Measurements from ENCODE around the gene CACHD1. TPM values are rescaled to one million over a fixed set of nuclear protein-coding genes. Genes with fewer than 3 reads are reported as not detected.

The CACHD1 gene
- total and polyA plus RNA-seq, 3 donors from 2014 or later: 7.4 to 10.3 (median 8.3) TPM

GRCh38 chr1:64572222-64572900, 102.4 kb downstream of the CACHD1 start:
- no peak overlapping the region for H3K27ac ChIP-seq
- no peaks in the 10 kb centered on the region for H3K9me3 ChIP-seq
- H3K36me3 ChIP-seq (ENCODE audit: low read depth, missing control alignments): no peaks in the 10 kb centered on the region
- DNase-seq: no peak
- 60 to 68% methylated on average over 5 of the region's 5 CpGs for WGBS, 2 donors
- TF ChIP-seq CTCF (IDR thresholded peaks at IDR 0.05) (no peak), POLR2A (IDR thresholded peaks at IDR 0.05) (no peak)
- H3K27me3 ChIP-seq: no peaks in the 10 kb centered on the region
- intact Hi-C loops (cut with DNase I; ENCODE audit: low total_unique reads): no loop called here
- H3K4me3 ChIP-seq: no peak overlapping the region
- peaks cover 5% of the 10 kb centered on the region for H3K4me1 ChIP-seq

DNA sequence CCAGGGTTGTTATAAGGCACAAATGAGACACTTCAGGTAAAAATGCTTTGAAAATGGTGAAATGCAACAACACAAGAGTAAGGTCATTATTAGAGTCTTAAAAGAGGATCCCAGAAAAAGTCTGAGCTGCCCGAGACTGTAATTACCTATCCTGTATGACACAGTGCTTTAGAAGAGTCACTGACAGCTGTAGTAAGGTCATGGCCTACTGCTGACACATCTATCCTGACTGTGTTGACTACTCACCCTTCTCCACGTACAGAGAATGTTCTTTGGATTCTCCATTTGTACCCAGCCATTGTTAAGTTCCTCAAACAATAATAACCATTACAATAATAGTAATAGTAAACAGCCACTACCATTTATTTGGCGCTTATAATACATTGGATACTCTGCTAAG, 104.4 kb downstream of the CACHD1 start:
- Histone ChIP-seq H3K4me3 (no peak overlapping the region), H3K36me3 (ENCODE audit: low read depth, missing control alignments) (no peaks in the 10 kb centered on the region), H3K9me3 (no peaks in the 10 kb centered on the region), H3K4me1 (peaks cover 5% of the 10 kb centered on the region), H3K27me3 (no peaks in the 10 kb centered on the region), H3K27ac (no peak overlapping the region)
- WGBS, 2 donors: 90 to 96% methylated on average over 3 of the region's 3 CpGs
- TF ChIP-seq CTCF (IDR thresholded peaks at IDR 0.05) (no peak), POLR2A (IDR thresholded peaks at IDR 0.05) (no peak)
- intact Hi-C loops (cut with DNase I; ENCODE audit: low total_unique reads): no loop called here
- DNase-seq: no peak

GRCh38 chr1:64575881-64576676, 106.2 kb downstream of the CACHD1 start:
- Histone ChIP-seq H3K9me3 (no peaks in the 10 kb centered on the region), H3K4me1 (peaks cover 2% of the 10 kb centered on the region), H3K36me3 (ENCODE audit: low read depth, missing control alignments) (no peaks in the 10 kb centered on the region), H3K27ac (no peak overlapping the region), H3K27me3 (no peaks in the 10 kb centered on the region), H3K4me3 (no peak overlapping the region)
- TF ChIP-seq POLR2A (IDR thresholded peaks at IDR 0.05) (no peak), CTCF (IDR thresholded peaks at IDR 0.05) (no peak)
- 93% methylated on average over 11 of the region's 11 CpGs for WGBS, 2 donors
- intact Hi-C loops (cut with DNase I; ENCODE audit: low total_unique reads): no loop called here
- DNase-seq: no peak

DNA sequence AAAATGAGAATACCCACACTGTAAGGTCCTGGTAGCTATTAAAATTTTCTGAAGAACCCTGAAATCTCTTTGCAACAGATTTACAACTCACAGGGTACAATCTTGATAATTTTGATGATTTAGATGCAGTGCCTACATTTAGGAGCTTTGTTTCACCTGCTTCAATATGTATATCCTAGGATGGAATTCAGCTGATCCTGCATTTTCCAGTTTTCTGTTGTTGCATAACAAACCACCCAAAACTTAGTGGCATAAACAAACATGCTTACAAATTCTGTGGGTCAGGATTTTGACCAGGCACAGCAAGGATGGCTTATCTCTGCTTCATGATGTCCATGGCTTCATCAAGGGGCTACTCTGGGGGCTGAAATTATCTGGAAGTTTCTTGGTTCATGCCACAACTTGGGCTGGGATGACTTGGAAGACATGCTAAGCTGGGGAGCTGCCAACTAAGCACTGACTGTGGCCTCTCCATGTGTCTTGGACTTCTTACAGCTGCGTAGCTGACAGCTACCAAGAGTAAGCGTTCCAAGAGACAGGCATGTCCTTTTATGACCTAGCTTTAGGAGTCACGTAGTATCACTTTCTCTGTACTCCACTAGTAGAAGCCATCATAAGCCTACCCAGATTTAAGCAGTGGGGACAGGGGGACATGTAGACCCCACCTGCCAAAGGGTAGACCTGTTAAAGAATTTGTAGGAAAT, 108.5 kb downstream of the CACHD1 start:
- Histone ChIP-seq H3K4me1 (no peaks in the 10 kb centered on the region), H3K4me3 (no peak overlapping the region), H3K27me3 (no peaks in the 10 kb centered on the region), H3K36me3 (ENCODE audit: low read depth, missing control alignments) (no peaks in the 10 kb centered on the region), H3K27ac (no peak overlapping the region), H3K9me3 (no peaks in the 10 kb centered on the region)
- TF ChIP-seq CTCF (IDR thresholded peaks at IDR 0.05): no peak
- TF ChIP-seq POLR2A (IDR thresholded peaks at IDR 0.05): no peak
- intact Hi-C loops (cut with DNase I; ENCODE audit: low total_unique reads): no loop called here
- DNase-seq: no peak
- 95 to 100% methylated on average over 3 of the region's 3 CpGs for WGBS, 2 donors
